GM15510 (cell line): Measurements from ENCODE around the gene RNASET2.

Experiments used
- POLR2A ChIP-seq: IDR thresholded peaks from 3 replicates; pipeline ENCODE4 v1.6.1; 2011; ENCODE audit warnings: borderline replicate concordance; ENCODE audit not compliant: insufficient read length; ENCODE audit errors: extremely low read depth

Gene RNASET2

DNA sequence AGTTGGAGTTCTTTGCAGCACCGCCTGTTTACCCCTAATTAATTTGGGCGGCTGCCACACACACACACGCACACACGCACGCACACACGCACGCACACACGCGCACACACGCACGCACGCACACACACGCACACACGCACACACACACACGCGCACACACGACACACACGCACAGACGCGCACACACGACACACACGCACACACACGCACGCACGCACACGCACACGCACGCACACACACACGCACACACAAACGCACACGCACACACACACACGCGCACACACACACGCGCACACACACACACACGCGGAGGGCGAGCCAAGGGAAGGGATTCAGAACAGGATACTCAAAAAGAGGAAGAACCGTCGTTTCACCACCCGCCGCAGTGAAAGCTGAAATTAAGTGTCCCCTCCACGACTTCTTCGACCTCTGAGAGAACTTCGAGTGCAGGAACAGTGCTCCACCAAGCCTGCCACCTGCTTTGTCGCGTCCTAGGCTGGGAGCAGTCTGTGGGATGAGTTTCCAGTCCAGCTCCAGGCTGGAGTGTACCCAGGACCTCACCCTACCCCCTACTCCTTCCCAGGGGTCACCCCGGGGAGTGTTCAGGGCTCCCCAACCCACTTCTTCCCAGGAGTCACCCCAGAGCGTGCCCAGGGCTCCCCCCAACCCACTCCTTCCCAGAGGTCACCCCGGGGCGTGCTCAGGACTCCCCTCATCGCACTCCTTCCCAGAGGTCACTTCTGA is 1.1 kb downstream of the RNASET2 start:
- peak; percentile 42 for TF ChIP-seq POLR2A

- TF ChIP-seq POLR2A = no peak
Measured at GRCh38 chr6:166954118-166954713, 2.1 kb downstream of the RNASET2 start.

GRCh38 chr6:166952567-166953486 is 3.5 kb downstream of the RNASET2 start:
- no peak for TF ChIP-seq POLR2A

GRCh38 chr6:166952121-166952520 is 4.2 kb downstream of the RNASET2 start:
- no peak for TF ChIP-seq POLR2A

DNA sequence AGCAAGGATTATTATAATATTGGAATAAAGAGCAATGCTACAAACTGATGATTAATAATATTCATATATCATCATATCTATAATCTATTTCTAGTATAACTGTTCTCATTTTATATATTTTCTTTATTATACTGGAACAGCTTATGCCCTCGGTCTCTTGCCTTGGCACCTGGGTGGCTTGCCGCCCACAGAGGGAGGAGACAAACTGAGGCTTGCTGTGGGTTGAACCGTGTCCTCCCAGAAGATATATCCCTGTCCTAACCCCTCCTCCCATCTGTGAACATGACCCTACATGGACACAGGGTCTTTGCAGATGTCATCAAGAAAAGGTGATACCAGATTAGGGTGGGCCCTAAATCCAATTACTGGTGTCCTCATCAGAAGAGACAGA is 4.7 kb downstream of the RNASET2 start:
- no peak for TF ChIP-seq POLR2A

- peak; percentile 26 for TF ChIP-seq POLR2A
Measured at GRCh38 chr6:166950443-166950821, 5.9 kb downstream of the RNASET2 start.

DNA sequence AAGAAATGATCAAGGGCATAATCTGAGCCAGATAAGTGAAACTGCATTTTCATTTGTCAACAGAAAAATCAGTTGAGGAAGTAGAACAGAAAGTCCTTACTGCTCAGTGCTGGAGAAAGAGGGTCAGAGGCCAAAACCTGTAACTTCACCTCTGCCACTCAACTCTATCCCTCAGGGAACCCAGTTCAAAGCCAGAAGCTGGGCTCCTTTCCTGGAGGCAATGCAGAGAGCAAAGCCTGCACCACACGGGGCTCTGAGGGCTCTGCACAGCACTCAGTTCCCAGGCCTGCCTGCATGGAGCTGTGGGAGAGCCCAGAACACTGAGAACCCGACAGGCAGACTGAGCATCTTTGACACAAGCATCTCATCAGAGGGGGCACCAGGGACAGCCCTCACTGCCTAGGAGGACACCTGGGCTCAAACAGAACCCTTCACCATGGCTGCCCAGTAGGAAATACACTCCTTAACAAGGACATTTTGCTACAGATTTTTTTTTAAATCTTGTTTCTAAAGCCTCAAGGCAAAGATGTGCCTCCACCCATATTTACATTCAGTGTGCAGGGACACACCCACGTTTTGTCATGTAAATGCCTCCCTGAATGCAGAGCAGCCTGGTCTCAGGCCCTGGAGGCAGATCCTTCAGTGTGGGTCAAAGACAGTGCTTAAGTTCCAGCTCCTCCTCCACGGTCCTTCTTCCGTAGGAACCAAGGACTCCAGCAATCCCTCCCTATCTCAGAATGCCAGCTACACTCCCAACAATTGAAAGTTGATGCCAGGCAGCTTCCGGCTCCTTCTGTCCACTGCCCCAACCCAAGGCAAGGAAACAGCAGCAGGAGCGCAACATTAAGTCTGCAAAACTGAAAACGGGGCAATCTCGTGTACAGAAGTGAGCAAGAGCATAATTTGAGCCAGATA is 6.6 kb downstream of the RNASET2 start:
- TF ChIP-seq POLR2A = no peak

DNA sequence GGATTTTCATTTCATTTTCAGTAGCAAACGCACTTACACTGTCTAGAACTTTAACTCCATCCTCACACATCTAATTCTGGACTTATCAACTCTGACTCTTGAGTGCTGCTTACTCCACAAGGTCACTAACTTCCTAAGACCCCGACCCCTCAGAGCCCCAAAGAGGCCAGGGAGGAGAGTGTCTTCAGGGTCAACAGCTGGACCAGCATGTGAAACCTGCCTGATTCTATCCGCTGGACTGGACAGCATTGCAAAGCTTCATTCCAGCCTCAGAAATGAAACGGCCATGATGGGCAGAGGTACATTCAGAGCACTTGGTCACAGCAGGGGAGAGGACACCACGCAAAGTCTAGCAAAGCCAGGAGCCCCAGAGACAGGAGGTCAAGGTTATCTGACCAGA is 9.1 kb downstream of the RNASET2 start:
- no peak for TF ChIP-seq POLR2A

DNA sequence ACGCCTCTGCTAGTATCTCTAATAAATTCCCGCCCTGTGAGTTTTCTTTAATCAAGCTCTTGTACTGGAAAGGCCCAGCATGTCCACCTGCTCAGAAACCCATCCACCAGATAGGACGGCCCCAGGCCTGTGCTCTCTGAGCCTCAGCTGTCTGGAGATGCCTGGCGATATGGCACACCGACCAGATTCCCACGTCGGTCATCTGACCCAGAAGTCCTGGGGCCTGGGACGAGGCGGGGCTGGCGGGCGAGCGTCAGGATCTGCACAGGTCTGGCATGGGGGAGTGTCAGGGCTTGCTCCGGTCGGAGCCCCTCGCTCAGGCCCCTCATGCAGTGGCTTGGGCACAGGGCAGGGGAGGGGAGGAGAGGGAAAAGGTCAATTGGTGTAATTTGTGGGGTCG is 10.2 kb downstream of the RNASET2 start:
- no peak for TF ChIP-seq POLR2A

DNA sequence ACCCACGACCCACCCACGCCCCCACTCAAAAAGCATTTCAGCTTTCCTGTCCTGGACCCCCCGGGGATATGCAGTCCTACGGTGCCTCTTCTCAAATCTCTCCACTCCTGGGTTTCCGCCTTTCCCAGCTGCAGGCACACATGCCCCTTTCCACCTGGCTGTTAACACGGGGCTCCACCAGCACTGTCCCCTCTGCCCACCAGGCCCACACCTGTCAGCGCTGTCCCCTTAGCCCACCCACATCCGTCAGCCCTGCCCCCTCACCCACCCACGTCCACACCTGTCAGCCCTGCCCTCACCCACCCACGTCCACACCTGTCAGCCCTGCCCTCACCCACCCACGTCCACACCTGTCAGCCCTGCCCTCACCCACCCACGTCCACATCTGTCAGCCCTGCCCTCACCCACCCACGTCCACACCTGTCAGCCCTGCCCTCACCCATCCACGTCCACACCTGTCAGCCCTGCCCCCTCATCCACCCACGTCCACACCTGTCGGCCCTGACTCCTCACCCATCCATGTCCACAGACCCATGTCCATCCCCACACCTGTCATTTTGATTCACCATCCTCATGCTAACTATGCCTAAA is 11.6 kb downstream of the RNASET2 start:
- TF ChIP-seq POLR2A = no peak

DNA sequence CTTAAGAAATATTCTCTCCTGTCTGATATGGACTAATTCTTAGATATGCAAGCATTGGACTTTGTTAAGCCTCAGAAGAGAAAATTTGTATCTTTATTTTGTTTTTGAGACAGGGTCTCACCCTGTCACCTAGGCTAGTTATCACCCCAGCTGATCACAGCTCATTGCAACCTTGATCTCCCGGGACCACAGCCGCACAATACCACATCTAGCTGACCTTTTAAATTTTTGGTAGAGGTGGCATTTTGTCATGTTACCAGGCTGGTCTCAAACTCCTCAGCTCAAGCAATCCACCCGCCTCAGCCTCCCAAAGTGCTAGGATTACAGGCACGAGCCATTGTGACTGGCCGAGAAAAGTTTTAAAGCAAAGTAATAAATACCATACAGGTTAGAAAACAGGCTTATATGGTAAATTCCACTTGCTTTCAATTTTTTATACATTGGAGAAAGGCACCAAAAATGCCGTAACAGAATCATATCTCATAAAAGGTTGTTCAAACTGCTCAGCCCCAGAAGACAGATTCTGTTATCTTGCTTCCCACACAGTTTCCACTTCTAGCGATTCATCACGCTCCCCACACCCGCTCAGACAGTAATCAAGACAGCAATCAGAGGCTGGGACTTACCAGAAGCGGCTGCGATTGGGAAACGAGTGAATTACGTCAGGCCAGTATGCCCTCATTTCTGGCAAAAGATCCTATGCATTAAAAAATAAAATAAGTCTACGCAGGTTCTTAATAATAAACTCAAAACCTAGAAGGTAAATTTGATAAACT is 13.8 kb downstream of the RNASET2 start:
- no peak for TF ChIP-seq POLR2A

DNA sequence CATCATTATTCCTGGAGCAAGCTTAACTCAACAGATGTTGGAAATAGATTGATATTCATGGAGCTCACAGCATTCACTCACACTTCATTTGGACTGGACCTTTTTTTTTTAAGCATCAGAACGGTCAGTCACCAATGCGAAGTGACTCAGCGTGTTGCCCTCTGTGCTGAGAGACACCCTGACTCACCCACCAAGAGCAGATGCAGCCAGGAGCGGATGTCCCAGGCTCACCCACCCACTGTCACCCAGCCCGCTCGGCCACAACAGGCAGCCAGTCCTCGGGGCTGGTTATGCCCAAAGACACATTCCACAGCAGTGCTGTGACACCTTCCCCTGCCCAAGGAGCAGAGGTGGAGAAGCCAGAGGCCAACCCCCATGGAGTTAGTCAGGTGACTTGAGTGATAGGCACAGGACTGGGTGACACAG is 15.7 kb downstream of the RNASET2 start:
- TF ChIP-seq POLR2A = no peak

DNA sequence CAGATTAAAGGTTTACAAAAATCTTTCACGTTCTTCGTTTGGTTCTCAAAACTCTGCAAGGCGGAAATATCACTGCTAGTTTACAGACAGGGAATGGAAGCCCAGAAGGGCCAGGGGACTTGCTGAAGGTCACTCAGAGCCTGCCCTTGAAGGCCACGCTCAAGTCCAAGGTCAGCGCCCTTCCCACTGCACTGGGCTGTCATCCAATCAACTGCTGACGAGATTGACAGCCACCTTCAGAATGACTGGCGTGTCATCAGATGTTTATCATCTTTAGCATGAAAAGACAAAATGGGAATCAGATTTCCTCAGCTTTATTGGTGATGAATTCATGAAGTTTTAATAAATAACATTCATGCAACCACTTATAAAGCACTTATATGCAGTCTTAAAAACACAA is 16.5 kb downstream of the RNASET2 start:
- TF ChIP-seq POLR2A = no peak
